ENCODE data around the gene MYOF. TPM values are rescaled to one million over a fixed set of nuclear protein-coding genes. Genes with fewer than 3 reads are reported as not detected.

Gene MYOF
- total and polyA plus RNA-seq, 2 of the 8 experiments (the other 6 are each of a cell fraction or from before 2014, with no cell fraction given): 0.98 to 2.3 TPM

DNA sequence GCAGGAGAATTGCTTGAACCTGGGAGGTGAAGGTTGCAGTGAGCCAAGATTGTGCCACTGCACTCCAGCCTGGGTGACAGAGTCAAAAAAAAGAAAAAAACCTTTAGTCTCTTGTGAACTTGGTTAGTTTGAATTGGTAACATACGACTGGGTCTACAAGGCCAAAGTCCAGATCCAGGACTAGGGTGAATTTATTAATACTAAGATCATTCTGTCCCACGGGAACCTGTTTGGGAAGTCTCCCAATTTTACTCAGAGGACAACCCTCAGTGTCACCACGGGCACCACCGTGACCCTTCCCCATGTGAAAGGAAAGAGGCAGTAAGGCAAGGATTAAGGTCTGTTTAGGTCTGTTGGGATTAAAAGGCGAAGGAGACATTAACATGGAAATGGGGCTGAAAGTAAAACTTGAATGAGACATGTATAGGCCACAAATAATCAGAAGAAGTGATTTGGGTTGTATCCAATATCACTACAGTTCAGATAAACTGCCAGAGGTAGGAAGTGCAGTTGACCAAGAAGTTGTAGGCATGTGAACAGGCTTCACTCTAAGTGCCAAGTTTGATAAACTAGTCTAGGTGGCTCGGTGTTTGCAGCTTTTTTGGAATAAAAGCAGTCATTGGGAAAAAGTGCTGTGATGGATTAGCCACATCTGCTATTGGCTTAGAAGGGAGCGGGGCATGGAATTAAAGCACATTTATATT lies 30.7 kb downstream of the MYOF start (continued):
- TF ChIP-seq POLR2A (IDR thresholded peaks at IDR 0.05; ENCODE audit: control extremely low read depth in 1 of 2, low read depth in 2 of 2, low read length in 2 of 2) (no peak), MAX (IDR thresholded peaks at IDR 0.05) (no peak), CHD2 (IDR thresholded peaks at IDR 0.05; ENCODE audit: low read length) (no peak), RNF2 (IDR thresholded peaks at IDR 0.05; ENCODE audit: borderline replicate concordance, low read depth, low read length, missing control alignments, poor library complexity, severe bottlenecking) (no peak), TAF7 (optimal IDR thresholded peaks at IDR 0.05; ENCODE audit: borderline replicate concordance, low read depth, low read length) (no peak)
